ENCODE results near the gene NAT10. TPM values are rescaled to one million over a fixed set of nuclear protein-coding genes. Genes with fewer than 3 reads are reported as not detected.

NAT10 gene
- total and polyA plus RNA-seq, 4 experiments from 2014 or later: 28.0 to 81.5 (median 61.4) TPM

GRCh38 chr11:34146866-34147265 is 41.4 kb downstream of the NAT10 start:
- no peaks in the 10 kb centered on the region for H3K9me3 Mint-ChIP-seq
- DNase-seq: no peak
- H3K4me3 Mint-ChIP-seq: no peak overlapping the region
- Histone ChIP-seq H3K9me3 (ENCODE audit: control insufficient read depth in 1 of 2, low read length in 2 of 2) (no peaks in the 10 kb centered on the region), H3K36me3 (ENCODE audit: insufficient read depth, low read length) (peaks cover 74% of the 10 kb centered on the region), H3K4me3 (ENCODE audit: low read length in 2 of 2) (no peak overlapping the region), H3K4me1 (ENCODE audit: insufficient read depth, low read length) (no peaks in the 10 kb centered on the region), H3K27me3 (ENCODE audit: insufficient read depth, low read length) (no peaks in the 10 kb centered on the region), H3K27ac (ENCODE audit: low read depth, low read length) (no peak overlapping the region)
- intact Hi-C loops (cut with micrococcal nuclease): no loop called here
- peaks cover 0 to 1% (median 0%) of the 10 kb centered on the region in 4 donors for H3K4me1 Mint-ChIP-seq
- ChIA-PET CTCF (ENCODE audit: partially characterized antibody) (no interaction called here), POLR2A (ENCODE audit: partially characterized antibody) (no interaction called here)
- no peaks in the 10 kb centered on the region for H3K27me3 Mint-ChIP-seq
- H3K36me3 Mint-ChIP-seq: peaks cover 51 to 73% of the 10 kb centered on the region in 2 donors
- H3K27ac Mint-ChIP-seq: no peak overlapping the region

GRCh38 chr11:34147581-34147980 is 42.2 kb downstream of the NAT10 start:
- no peaks in the 10 kb centered on the region for H3K27me3 Mint-ChIP-seq
- CTCF ChIA-PET (ENCODE audit: partially characterized antibody): interaction anchor here (1.0 to 1.4 kb wide), 3 partner anchors 18 to 339 kb away, joined by 3 to 4 read pairs (median 3); partner anchors contain the start of gene ABTB2
- H3K27ac ChIP-seq (ENCODE audit: low read depth, low read length): no peak overlapping the region
- no peak overlapping the region for H3K4me3 ChIP-seq (ENCODE audit: low read length in 2 of 2)
- H3K4me1 Mint-ChIP-seq: peaks cover 0 to 1% (median 0%) of the 10 kb centered on the region in 4 donors
- H3K9me3 ChIP-seq (ENCODE audit: control insufficient read depth in 1 of 2, low read length in 2 of 2): no peaks in the 10 kb centered on the region
- no peak for DNase-seq
- intact Hi-C loops (cut with micrococcal nuclease): no loop called here
- H3K4me3 Mint-ChIP-seq: no peak overlapping the region
- H3K27ac Mint-ChIP-seq: no peak overlapping the region
- H3K36me3 ChIP-seq (ENCODE audit: insufficient read depth, low read length): peaks cover 67% of the 10 kb centered on the region
- no peaks in the 10 kb centered on the region for H3K4me1 ChIP-seq (ENCODE audit: insufficient read depth, low read length)
- POLR2A ChIA-PET (ENCODE audit: partially characterized antibody): no interaction called here
- peaks cover 44 to 66% of the 10 kb centered on the region in 2 donors for H3K36me3 Mint-ChIP-seq
- H3K27me3 ChIP-seq (ENCODE audit: insufficient read depth, low read length): no peaks in the 10 kb centered on the region
- H3K9me3 Mint-ChIP-seq: no peaks in the 10 kb centered on the region

- no peaks in the 10 kb centered on the region for H3K27me3 Mint-ChIP-seq
- Histone ChIP-seq H3K4me3 (ENCODE audit: low read length in 2 of 2) (no peak overlapping the region), H3K4me1 (ENCODE audit: insufficient read depth, low read length) (no peaks in the 10 kb centered on the region), H3K27ac (ENCODE audit: low read depth, low read length) (no peak overlapping the region), H3K27me3 (ENCODE audit: insufficient read depth, low read length) (no peaks in the 10 kb centered on the region), H3K9me3 (ENCODE audit: control insufficient read depth in 1 of 2, low read length in 2 of 2) (no peaks in the 10 kb centered on the region), H3K36me3 (ENCODE audit: insufficient read depth, low read length) (peaks cover 56% of the 10 kb centered on the region)
- CTCF ChIA-PET (ENCODE audit: partially characterized antibody): interaction anchor here (1.0 to 1.4 kb wide), 3 partner anchors 17 to 340 kb away, joined by 3 to 4 read pairs (median 3); partner anchors contain the start of gene ABTB2
- POLR2A ChIA-PET (ENCODE audit: partially characterized antibody): interaction anchor here (0.6 kb wide), 1 partner anchor 31 kb away, joined by 3 read pairs; no protein-coding TSS in a partner anchor
- DNase-seq: no peak
- H3K4me1 Mint-ChIP-seq: peaks cover 0 to 4% (median 2%) of the 10 kb centered on the region in 4 donors
- intact Hi-C loops (cut with micrococcal nuclease): no loop called here
- no peak overlapping the region for H3K4me3 Mint-ChIP-seq
- no peaks in the 10 kb centered on the region for H3K9me3 Mint-ChIP-seq
- H3K36me3 Mint-ChIP-seq: peaks cover 34 to 56% of the 10 kb centered on the region in 2 donors
- H3K27ac Mint-ChIP-seq: no peak overlapping the region
Measured at GRCh38 chr11:34148504-34149165, 43.2 kb downstream of the NAT10 start.

GRCh38 chr11:34149274-34149673 is 43.8 kb downstream of the NAT10 start:
- DNase-seq: no peak
- H3K4me1 ChIP-seq (ENCODE audit: insufficient read depth, low read length): no peaks in the 10 kb centered on the region
- no peak overlapping the region for H3K27ac ChIP-seq (ENCODE audit: low read depth, low read length)
- H3K36me3 Mint-ChIP-seq: peaks cover 32 to 55% of the 10 kb centered on the region in 2 donors
- H3K4me3 ChIP-seq (ENCODE audit: low read length in 2 of 2): no peak overlapping the region
- H3K36me3 ChIP-seq (ENCODE audit: insufficient read depth, low read length): peaks cover 51% of the 10 kb centered on the region
- no peaks in the 10 kb centered on the region for H3K27me3 Mint-ChIP-seq
- peaks cover 0 to 4% (median 2%) of the 10 kb centered on the region in 4 donors for H3K4me1 Mint-ChIP-seq
- intact Hi-C loops (cut with micrococcal nuclease): no loop called here
- CTCF ChIA-PET (ENCODE audit: partially characterized antibody): interaction anchor here (1.3 kb wide), 1 partner anchor 208 kb away, joined by 4 read pairs; the partner anchor contains the start of gene ABTB2
- H3K27me3 ChIP-seq (ENCODE audit: insufficient read depth, low read length): no peaks in the 10 kb centered on the region
- no peak overlapping the region for H3K4me3 Mint-ChIP-seq
- H3K27ac Mint-ChIP-seq: no peak overlapping the region
- POLR2A ChIA-PET (ENCODE audit: partially characterized antibody): interaction anchor here (0.6 to 0.7 kb wide), 2 partner anchors 8 to 30 kb away, joined by 3 read pairs; no protein-coding TSS in a partner anchor
- no peaks in the 10 kb centered on the region for H3K9me3 ChIP-seq (ENCODE audit: control insufficient read depth in 1 of 2, low read length in 2 of 2)
- H3K9me3 Mint-ChIP-seq: no peaks in the 10 kb centered on the region

- no peak overlapping the region for H3K27ac Mint-ChIP-seq
- no peaks in the 10 kb centered on the region for H3K9me3 Mint-ChIP-seq
- H3K4me1 Mint-ChIP-seq: peaks cover 0 to 4% (median 2%) of the 10 kb centered on the region in 4 donors
- H3K9me3 ChIP-seq (ENCODE audit: control insufficient read depth in 1 of 2, low read length in 2 of 2): no peaks in the 10 kb centered on the region
- no peaks in the 10 kb centered on the region for H3K4me1 ChIP-seq (ENCODE audit: insufficient read depth, low read length)
- peaks cover 32 to 49% of the 10 kb centered on the region in 2 donors for H3K36me3 Mint-ChIP-seq
- H3K27ac ChIP-seq (ENCODE audit: low read depth, low read length): no peak overlapping the region
- POLR2A ChIA-PET (ENCODE audit: partially characterized antibody): interaction anchor here (0.7 to 1.1 kb wide), 2 partner anchors 9 kb away, joined by 3 to 4 read pairs; no protein-coding TSS in a partner anchor
- no peak overlapping the region for H3K4me3 ChIP-seq (ENCODE audit: low read length in 2 of 2)
- intact Hi-C loops (cut with micrococcal nuclease): no loop called here
- no peaks in the 10 kb centered on the region for H3K27me3 Mint-ChIP-seq
- DNase-seq: no peak
- H3K4me3 Mint-ChIP-seq: no peak overlapping the region
- H3K27me3 ChIP-seq (ENCODE audit: insufficient read depth, low read length): no peaks in the 10 kb centered on the region
- CTCF ChIA-PET (ENCODE audit: partially characterized antibody): interaction anchor here (0.8 to 2.6 kb wide), 3 partner anchors 25 to 343 kb away, joined by 3 to 10 read pairs (median 3); no protein-coding TSS in a partner anchor
- peaks cover 46% of the 10 kb centered on the region for H3K36me3 ChIP-seq (ENCODE audit: insufficient read depth, low read length)
Measured at GRCh38 chr11:34149786-34150185, 44.4 kb downstream of the NAT10 start.

GRCh38 chr11:34150494-34151151 is 45.2 kb downstream of the NAT10 start:
- Histone ChIP-seq H3K4me3 (ENCODE audit: low read length in 2 of 2) (no peak overlapping the region), H3K27me3 (ENCODE audit: insufficient read depth, low read length) (no peaks in the 10 kb centered on the region), H3K27ac (ENCODE audit: low read depth, low read length) (no peak overlapping the region), H3K4me1 (ENCODE audit: insufficient read depth, low read length) (no peaks in the 10 kb centered on the region), H3K36me3 (ENCODE audit: insufficient read depth, low read length) (peaks cover 37% of the 10 kb centered on the region), H3K9me3 (ENCODE audit: control insufficient read depth in 1 of 2, low read length in 2 of 2) (no peaks in the 10 kb centered on the region)
- DNase-seq: no peak
- CTCF ChIA-PET (ENCODE audit: partially characterized antibody): interaction anchor here (0.8 to 2.6 kb wide), 4 partner anchors 24 to 342 kb away, joined by 3 to 10 read pairs (median 3); no protein-coding TSS in a partner anchor
- H3K4me3 Mint-ChIP-seq: no peak overlapping the region
- H3K9me3 Mint-ChIP-seq: no peaks in the 10 kb centered on the region
- peaks cover 0 to 4% (median 2%) of the 10 kb centered on the region in 4 donors for H3K4me1 Mint-ChIP-seq
- no peaks in the 10 kb centered on the region for H3K27me3 Mint-ChIP-seq
- intact Hi-C loops (cut with micrococcal nuclease): no loop called here
- peak overlapping the region in 2 of 7 donors; percentile 59 to 65 for H3K27ac Mint-ChIP-seq
- peaks cover 25 to 41% of the 10 kb centered on the region in 2 donors for H3K36me3 Mint-ChIP-seq
- POLR2A ChIA-PET (ENCODE audit: partially characterized antibody): interaction anchor here (1.1 kb wide), 1 partner anchor 8 kb away, joined by 4 read pairs; no protein-coding TSS in a partner anchor

GRCh38 chr11:34151166-34151565 is 45.7 kb downstream of the NAT10 start:
- no peaks in the 10 kb centered on the region for H3K27me3 Mint-ChIP-seq
- H3K27ac ChIP-seq (ENCODE audit: low read depth, low read length): no peak overlapping the region
- H3K9me3 ChIP-seq (ENCODE audit: control insufficient read depth in 1 of 2, low read length in 2 of 2): no peaks in the 10 kb centered on the region
- H3K4me1 ChIP-seq (ENCODE audit: insufficient read depth, low read length): no peaks in the 10 kb centered on the region
- no peaks in the 10 kb centered on the region for H3K9me3 Mint-ChIP-seq
- no peak overlapping the region for H3K4me3 ChIP-seq (ENCODE audit: low read length in 2 of 2)
- DNase-seq: no peak
- intact Hi-C loops (cut with micrococcal nuclease): no loop called here
- CTCF ChIA-PET (ENCODE audit: partially characterized antibody): interaction anchor here (0.9 to 2.6 kb wide), 2 partner anchors 23 to 36 kb away, joined by 3 to 10 read pairs; no protein-coding TSS in a partner anchor
- H3K4me1 Mint-ChIP-seq: peaks cover 0 to 4% (median 2%) of the 10 kb centered on the region in 4 donors
- H3K4me3 Mint-ChIP-seq: no peak overlapping the region
- no peak overlapping the region for H3K27ac Mint-ChIP-seq
- H3K36me3 ChIP-seq (ENCODE audit: insufficient read depth, low read length): peaks cover 32% of the 10 kb centered on the region
- no peaks in the 10 kb centered on the region for H3K27me3 ChIP-seq (ENCODE audit: insufficient read depth, low read length)
- POLR2A ChIA-PET (ENCODE audit: partially characterized antibody): no interaction called here
- peaks cover 19 to 36% of the 10 kb centered on the region in 2 donors for H3K36me3 Mint-ChIP-seq

Measured in CD4-positive, alpha-beta memory T cell (primary cell).